NCI-H2227 (cell line): ENCODE measurements around the gene EYA2.

ENCODE experiments used
- DNase-seq: peaks from one replicate; lab custom pipeline; 2025; ENCODE audit not compliant: unreplicated experiment; lab: John Stamatoyannopoulos, UW

EYA2 gene

GRCh38 chr20:47099825-47100441, 205.3 kb downstream of the EYA2 start:
- DNase-seq: no peak

- no peak for DNase-seq
Observed at GRCh38 chr20:47102629-47103028, 208.0 kb downstream of the EYA2 start.

GRCh38 chr20:47106786-47107185, 212.1 kb downstream of the EYA2 start:
- no peak for DNase-seq

GRCh38 chr20:47108994-47109393, 214.4 kb downstream of the EYA2 start:
- DNase-seq: peak; percentile 14

- no peak for DNase-seq
Observed at GRCh38 chr20:47110819-47111218, 216.2 kb downstream of the EYA2 start.

GRCh38 chr20:47111576-47111975, 216.9 kb downstream of the EYA2 start:
- no peak for DNase-seq

- DNase-seq: no peak
Observed at GRCh38 chr20:47113362-47114109, 218.9 kb downstream of the EYA2 start.

- DNase-seq: no peak
Observed at GRCh38 chr20:47115694-47116093, 221.1 kb downstream of the EYA2 start.

- DNase-seq: no peak
Observed at GRCh38 chr20:47117371-47117770, 222.7 kb downstream of the EYA2 start.

GRCh38 chr20:47117773-47118172, 223.1 kb downstream of the EYA2 start:
- DNase-seq: peak; percentile 9

- no peak for DNase-seq
Observed at GRCh38 chr20:47118206-47118605, 223.6 kb downstream of the EYA2 start.

- DNase-seq: peak; percentile 37
Observed at GRCh38 chr20:47118641-47119040, 224.0 kb downstream of the EYA2 start.

GRCh38 chr20:47120346-47120936, 225.8 kb downstream of the EYA2 start:
- no peak for DNase-seq

- no peak for DNase-seq
Observed at GRCh38 chr20:47122560-47122959, 227.9 kb downstream of the EYA2 start.

GRCh38 chr20:47124181-47124717, 229.6 kb downstream of the EYA2 start:
- no peak for DNase-seq

GRCh38 chr20:47125508-47125757, 230.8 kb downstream of the EYA2 start:
- DNase-seq: no peak

GRCh38 chr20:47125758-47126591, 231.3 kb downstream of the EYA2 start:
- DNase-seq: peak; percentile 29

GRCh38 chr20:47126709-47127108, 232.1 kb downstream of the EYA2 start:
- DNase-seq: no peak

- DNase-seq: no peak
Observed at GRCh38 chr20:47127546-47127945, 232.9 kb downstream of the EYA2 start.

- peak; percentile 13 for DNase-seq
Observed at GRCh38 chr20:47127999-47128398, 233.4 kb downstream of the EYA2 start.

GRCh38 chr20:47129306-47129705, 234.7 kb downstream of the EYA2 start:
- no peak for DNase-seq
